Measurements from ENCODE around the gene PTPRG.

The PTPRG gene

GRCh38 chr3:61899700-61900462 lies 338.5 kb downstream of the PTPRG start:
- Histone ChIP-seq H3K27ac (no peak overlapping the region), H3K4me3 (no peak overlapping the region), H3K9ac (no peak overlapping the region), H3K4me2 (no peak overlapping the region), H3K4me1 (peaks cover 30 to 62% (median 36%) of the 10 kb centered on the region in 10 experiments), H4K20me1 (peaks cover 0 to 12% (median under 1%) of the 10 kb centered on the region in 11 experiments; a peak in 5 of 22 replicates), H3K9me3 (replicated peaks in 1 of 11) (no peaks in the 10 kb centered on the region), H3K36me3 (no peaks in the 10 kb centered on the region), H3K27me3 (no peaks in the 10 kb centered on the region)
- TF ChIP-seq Cebpa-rat (IDR thresholded peaks at IDR 0.05) = no peak

GRCh38 chr3:61901496-61901895 lies 340.1 kb downstream of the PTPRG start:
- no peaks in the 10 kb centered on the region for H3K36me3 ChIP-seq
- no peaks in the 10 kb centered on the region for H3K9me3 ChIP-seq (replicated peaks in 1 of 11)
- H4K20me1 ChIP-seq = peaks cover 0 to 12% (median 0%) of the 10 kb centered on the region in 11 experiments; a peak in 3 of 22 replicates
- no peak for TF ChIP-seq Cebpa-rat (IDR thresholded peaks at IDR 0.05)
- no peaks in the 10 kb centered on the region for H3K27me3 ChIP-seq
- no peak overlapping the region for H3K4me3 ChIP-seq
- no peak overlapping the region for H3K27ac ChIP-seq
- H3K4me2 ChIP-seq = no peak overlapping the region
- peaks cover 29 to 63% (median 35%) of the 10 kb centered on the region in 10 experiments for H3K4me1 ChIP-seq
- no peak overlapping the region for H3K9ac ChIP-seq

- H3K27ac ChIP-seq = no peak overlapping the region
- no peak for TF ChIP-seq Cebpa-rat (IDR thresholded peaks at IDR 0.05)
- H3K4me1 ChIP-seq = peaks cover 29 to 61% (median 35%) of the 10 kb centered on the region in 10 experiments
- no peaks in the 10 kb centered on the region for H3K9me3 ChIP-seq (replicated peaks in 1 of 11)
- peaks cover 0 to 12% (median 0%) of the 10 kb centered on the region in 11 experiments; a peak in 3 of 22 replicates for H4K20me1 ChIP-seq
- peak overlapping the region in 1 of 11 experiments; percentile 64; a peak in 1 of 22 replicates for H3K4me2 ChIP-seq
- H3K36me3 ChIP-seq = no peaks in the 10 kb centered on the region
- H3K4me3 ChIP-seq = no peak overlapping the region
- H3K27me3 ChIP-seq = no peaks in the 10 kb centered on the region
- H3K9ac ChIP-seq = no peak overlapping the region
Measured at GRCh38 chr3:61901986-61902385, 340.6 kb downstream of the PTPRG start.

- Histone ChIP-seq H3K9me3 (replicated peaks in 1 of 11) (no peaks in the 10 kb centered on the region), H3K4me3 (no peak overlapping the region), H3K36me3 (no peaks in the 10 kb centered on the region), H4K20me1 (peaks cover 0 to 8% (median 0%) of the 10 kb centered on the region in 11 experiments; a peak in 3 of 22 replicates), H3K27ac (peak overlapping the region in 10 of 11 experiments; percentile 5 to 78 (median 58); a peak in 17 of 22 replicates), H3K9ac (peak overlapping the region in 1 of 11 experiments; percentile 5; a peak in 3 of 22 replicates), H3K4me1 (peaks cover 29 to 54% (median 34%) of the 10 kb centered on the region in 10 experiments), H3K4me2 (peak overlapping the region; percentile 52 to 73 (median 69); a peak in 20 of 22 replicates), H3K27me3 (no peaks in the 10 kb centered on the region)
- TF ChIP-seq Cebpa-rat (IDR thresholded peaks at IDR 0.05) = no peak
Measured at GRCh38 chr3:61903074-61903473, 341.7 kb downstream of the PTPRG start.

GRCh38 chr3:61903931-61904657 lies 342.7 kb downstream of the PTPRG start:
- no peaks in the 10 kb centered on the region for H3K9me3 ChIP-seq (replicated peaks in 1 of 11)
- peak overlapping the region; percentile 52 to 73 (median 69) for H3K4me2 ChIP-seq
- H3K4me1 ChIP-seq = peaks cover 29 to 54% (median 34%) of the 10 kb centered on the region in 10 experiments
- peaks cover 0 to 5% (median 0%) of the 10 kb centered on the region in 11 experiments; a peak in 2 of 22 replicates for H4K20me1 ChIP-seq
- peak overlapping the region in 9 of 11 experiments; percentile 1 to 66 (median 39); a peak in 13 of 22 replicates for H3K9ac ChIP-seq
- H3K27ac ChIP-seq = peak overlapping the region in 10 of 11 experiments; percentile 5 to 78 (median 58); a peak in 20 of 22 replicates
- TF ChIP-seq Cebpa-rat (IDR thresholded peaks at IDR 0.05) = peak in 1 of 11 experiments; percentile 47; a peak in 2 of 22 replicates
- H3K4me3 ChIP-seq = no peak overlapping the region
- H3K27me3 ChIP-seq = no peaks in the 10 kb centered on the region
- no peaks in the 10 kb centered on the region for H3K36me3 ChIP-seq

- H3K27ac ChIP-seq = peak overlapping the region in 1 of 11 experiments; percentile 3; a peak in 2 of 22 replicates
- peaks cover 0 to 5% (median 0%) of the 10 kb centered on the region in 11 experiments; a peak in 4 of 22 replicates for H4K20me1 ChIP-seq
- H3K36me3 ChIP-seq = no peaks in the 10 kb centered on the region
- H3K4me1 ChIP-seq = peaks cover 29 to 59% (median 38%) of the 10 kb centered on the region in 10 experiments
- H3K27me3 ChIP-seq = no peaks in the 10 kb centered on the region
- TF ChIP-seq Cebpa-rat (IDR thresholded peaks at IDR 0.05) = no peak
- H3K4me3 ChIP-seq = no peak overlapping the region
- peak overlapping the region in 2 of 11 experiments; percentile 25 to 42; a peak in 2 of 22 replicates for H3K4me2 ChIP-seq
- H3K9ac ChIP-seq = no peak overlapping the region
- H3K9me3 ChIP-seq (replicated peaks in 1 of 11) = no peaks in the 10 kb centered on the region
Measured at GRCh38 chr3:61907210-61907795, 345.9 kb downstream of the PTPRG start.

- Histone ChIP-seq H3K4me3 (no peak overlapping the region), H4K20me1 (peaks cover 0 to 5% (median 0%) of the 10 kb centered on the region in 11 experiments; a peak in 4 of 22 replicates), H3K9me3 (replicated peaks in 1 of 11) (0 out of 22 replicates have a peak, but pooled peaks cover 0 to 6% (median 0%) of the 10 kb centered on the region in 11 experiments), H3K4me1 (peaks cover 24 to 49% (median 37%) of the 10 kb centered on the region in 10 experiments), H3K36me3 (no peaks in the 10 kb centered on the region), H3K9ac (no peak overlapping the region), H3K27me3 (no peaks in the 10 kb centered on the region), H3K4me2 (peak overlapping the region in 4 of 11 experiments; percentile 20 to 42 (median 26); a peak in 7 of 22 replicates), H3K27ac (peak overlapping the region in 1 of 11 experiments; percentile 6; a peak in 1 of 22 replicates)
- no peak for TF ChIP-seq Cebpa-rat (IDR thresholded peaks at IDR 0.05)
Measured at GRCh38 chr3:61908382-61908781, 347.0 kb downstream of the PTPRG start.

- Histone ChIP-seq H3K4me3 (no peak overlapping the region), H3K27ac (no peak overlapping the region), H3K9me3 (replicated peaks in 1 of 11) (0 out of 22 replicates have a peak, but pooled peaks cover 0 to 7% (median 0%) of the 10 kb centered on the region in 11 experiments), H3K4me2 (no peak overlapping the region), H4K20me1 (peaks cover 0 to 7% (median 0%) of the 10 kb centered on the region in 11 experiments; a peak in 2 of 22 replicates), H3K27me3 (no peaks in the 10 kb centered on the region), H3K36me3 (no peaks in the 10 kb centered on the region), H3K4me1 (peaks cover under 1 to 25% (median 14%) of the 10 kb centered on the region in 10 experiments; a peak in 18 of 20 replicates), H3K9ac (no peak overlapping the region)
- TF ChIP-seq Cebpa-rat (IDR thresholded peaks at IDR 0.05) = no peak
Measured at GRCh38 chr3:61910732-61911131, 349.4 kb downstream of the PTPRG start.

Data from BLaER1 treated with 17β-estradiol and CSF1 and Interleukin-3, amounts not matched to agents 10 nM and 100 nM (cell line).